H1 (cell line): Measurements from ENCODE around the gene CYP2W1. TPM values are rescaled to one million over a fixed set of nuclear protein-coding genes. Genes with fewer than 3 reads are reported as not detected.

Experiments used
- CTCF ChIA-PET: fragments of 300-600 bp; sonication (Branson Sonifier 250); formaldehyde crosslinking; loops from one replicate; lab custom pipeline; 2021; ENCODE audit not compliant: partially characterized antibody; lab: Charles Lee
- POLR2A ChIA-PET: fragments of 300-600 bp; sonication (Branson Sonifier 250); formaldehyde crosslinking; loops from one replicate; lab custom pipeline; 2021; ENCODE audit warnings: inconsistent platforms; ENCODE audit not compliant: partially characterized antibody; lab: Charles Lee
- DNase-seq, 2 experiments: peaks; one replicate each; pipeline versions ENCODE4 v3.0.0 to v3.0.0-alpha.2; 2010 to 2022; ENCODE audit warnings: low spot score in 2 of 2, low read depth in 1 of 2, mixed read lengths in 1 of 2
- FAIRE-seq: peaks from 2 replicates; lab custom pipeline; 2011; peaks lifted over from hg19 to GRCh38; lab: Jason Lieb, UNC
- H2AFZ ChIP-seq: 2 replicates; pipeline ENCODE4 v1.8.1; 2012; ENCODE audit warnings: low read length, inconsistent platforms
- H2AK5ac ChIP-seq: 2 replicates; pipeline ENCODE4 v1.6.1; 2013; ENCODE audit warnings: low read depth, low read length
- H2BK120ac ChIP-seq: replicated peaks from 2 replicates; pipeline ENCODE3; 2013; ENCODE audit warnings: low read depth, low read length, inconsistent platforms
- H2BK12ac ChIP-seq: 2 replicates; pipeline ENCODE4 v1.6.1; 2013; ENCODE audit warnings: low read depth, low read length
- H2BK15ac ChIP-seq: 2 replicates; pipeline ENCODE4 v1.6.1; 2013; ENCODE audit warnings: low read length
- H2BK20ac ChIP-seq: 2 replicates; pipeline ENCODE4 v1.6.1; 2013; ENCODE audit warnings: low read length
- H2BK5ac ChIP-seq: 2 replicates; pipeline ENCODE4 v1.6.1; 2013; ENCODE audit warnings: low read depth, low read length
- H3K14ac ChIP-seq: 2 replicates; pipeline ENCODE4 v1.6.1; 2013; ENCODE audit warnings: inconsistent platforms; ENCODE audit not compliant: insufficient read length
- H3K18ac ChIP-seq: 2 replicates; pipeline ENCODE4 v1.6.1; 2013; ENCODE audit warnings: low read length; ENCODE audit errors: extremely low read depth
- H3K23ac ChIP-seq: 2 replicates; pipeline ENCODE4 v1.6.1; 2013; ENCODE audit warnings: inconsistent platforms; ENCODE audit not compliant: insufficient read length
- H3K23me2 ChIP-seq: 2 replicates; pipeline ENCODE4 v1.6.1; 2013; ENCODE audit warnings: low read depth, low read length
- H3K27ac ChIP-seq: 2 replicates; pipeline ENCODE4 v1.6.1; 2011; ENCODE audit warnings: low read depth, low read length, inconsistent platforms
- H3K27me3 ChIP-seq, 4 experiments: replicated peaks in 1 of 4; 1 replicate in 1 of 4; 2 replicates in 3 of 4; pipeline versions ENCODE4 v1.6.1 to v1.8.1; 2011 to 2013; ENCODE audit warnings: low read length in 3 of 4, mild to moderate bottlenecking in 3 of 4, inconsistent platforms in 2 of 4, mixed read lengths in 2 of 4, moderate library complexity in 1 of 4; ENCODE audit not compliant: control insufficient read depth in 3 of 4, insufficient read depth in 3 of 4; ENCODE audit errors: extremely low read depth in 1 of 4
- H3K36me3 ChIP-seq, 4 experiments: 2 replicates each; pipeline versions ENCODE4 v1.6.1 to v1.8.1; 2011 to 2013; ENCODE audit warnings: mild to moderate bottlenecking in 4 of 4, low read length in 3 of 4, moderate library complexity in 2 of 4, control low read depth in 1 of 4, inconsistent platforms in 1 of 4; ENCODE audit not compliant: insufficient read depth in 4 of 4, control insufficient read depth in 2 of 4
- H3K4ac ChIP-seq: replicated peaks from 2 replicates; pipeline ENCODE3; 2013; ENCODE audit warnings: low read length, low read depth, mixed read lengths, inconsistent platforms; ENCODE audit not compliant: insufficient read length
- H3K4me1 ChIP-seq, 4 experiments: replicated peaks in 1 of 4; 1 replicate in 1 of 4; 2 replicates in 3 of 4; pipeline versions ENCODE4 v1.6.1 to v1.8.1; 2011 to 2013; ENCODE audit warnings: low read length in 3 of 4, inconsistent platforms in 2 of 4, mixed read lengths in 1 of 4; ENCODE audit not compliant: insufficient read depth in 4 of 4, control insufficient read depth in 3 of 4
- H3K4me2 ChIP-seq, 2 experiments: 2 replicates each; pipeline versions ENCODE4 v1.6.1 to v1.8.1; 2011 to 2013; ENCODE audit warnings: low read depth in 2 of 2, low read length in 2 of 2, control low read depth in 1 of 2, inconsistent platforms in 1 of 2, mild to moderate bottlenecking in 1 of 2; ENCODE audit not compliant: insufficient read depth in 1 of 2
- H3K4me3 ChIP-seq, 4 experiments: fragments of 200-600, 300-600 bp in 1 of 4; sonication (generic), shearing (Covaris generic), sonication (Bioruptor Twin) in 1 of 4; 2 replicates each; pipeline versions ENCODE4 v1.5.1 to v1.8.1; 2011 to 2016; ENCODE audit warnings: low read length in 4 of 4, low read depth in 3 of 4, control low read depth in 2 of 4, inconsistent platforms in 2 of 4, mild to moderate bottlenecking in 2 of 4, mixed read lengths in 1 of 4, moderate library complexity in 1 of 4; ENCODE audit not compliant: insufficient read depth in 2 of 4; ENCODE audit errors: extremely low read depth in 1 of 4
- H3K56ac ChIP-seq: replicated peaks from 2 replicates; pipeline ENCODE3; 2013; ENCODE audit warnings: low read depth, mild to moderate bottlenecking, mixed read lengths, low read length, inconsistent platforms; ENCODE audit not compliant: insufficient read length
- H3K79me1 ChIP-seq: 2 replicates; pipeline ENCODE4 v1.6.1; 2013; ENCODE audit warnings: low read depth, low read length, control low read depth
- H3K79me2 ChIP-seq, 2 experiments: 2 replicates each; pipeline versions ENCODE4 v1.6.1 to v1.8.1; 2012 to 2013; ENCODE audit warnings: low read length in 2 of 2, mild to moderate bottlenecking in 2 of 2, inconsistent platforms in 1 of 2; ENCODE audit not compliant: insufficient read depth in 2 of 2, control insufficient read depth in 1 of 2
- H3K9ac ChIP-seq, 4 experiments: replicated peaks in 1 of 4; 1 replicate in 1 of 4; 2 replicates in 3 of 4; pipeline versions ENCODE4 v1.6.1 to v1.8.1; 2011 to 2013; ENCODE audit warnings: low read depth in 3 of 4, low read length in 3 of 4, control low read depth in 2 of 4, mild to moderate bottlenecking in 2 of 4, moderate library complexity in 2 of 4, inconsistent platforms in 1 of 4; ENCODE audit errors: extremely low read depth in 1 of 4
- H3K9me3 ChIP-seq, 2 experiments: 2 replicates each; pipeline versions ENCODE4 v1.6.1 to v1.8.1; 2012 to 2013; ENCODE audit warnings: mild to moderate bottlenecking in 2 of 2, moderate library complexity in 2 of 2, control low read depth in 1 of 2, inconsistent platforms in 1 of 2, low read depth in 1 of 2, low read length in 1 of 2, mixed read lengths in 1 of 2; ENCODE audit not compliant: insufficient read depth in 2 of 2
- H4K20me1 ChIP-seq, 2 experiments: replicated peaks in 1 of 2; 2 replicates each; pipeline versions ENCODE3 to v1.8.1; 2011 to 2013; ENCODE audit warnings: inconsistent platforms in 2 of 2, low read length in 2 of 2, mild to moderate bottlenecking in 1 of 2; ENCODE audit not compliant: insufficient read depth in 2 of 2, control insufficient read depth in 1 of 2
- H4K5ac ChIP-seq: 2 replicates; pipeline ENCODE4 v1.6.1; 2013; ENCODE audit warnings: low read length, low read depth, mixed read lengths, inconsistent platforms; ENCODE audit not compliant: insufficient read length
- H4K8ac ChIP-seq: 2 replicates; pipeline ENCODE4 v1.8.0; 2013; ENCODE audit warnings: mild to moderate bottlenecking, moderate library complexity, low read length, inconsistent platforms; ENCODE audit not compliant: insufficient read depth; ENCODE audit errors: extremely low read depth
- H4K91ac ChIP-seq: replicated peaks from 2 replicates; pipeline ENCODE3; 2013; ENCODE audit warnings: low read length, mixed read lengths, inconsistent platforms; ENCODE audit not compliant: insufficient read length
- CTBP2 ChIP-seq: IDR thresholded peaks from 2 replicates; pipeline ENCODE4 v1.7.0; 2011; ENCODE audit warnings: borderline replicate concordance, mild to moderate bottlenecking, moderate library complexity, mixed read lengths, low read length; ENCODE audit not compliant: insufficient read depth, insufficient read length
- EZH2 ChIP-seq: fragments of 200-600 bp; sonication (generic); IDR thresholded peaks from 2 replicates; pipeline ENCODE4 v1.7.1; 2012; ENCODE audit warnings: low read depth, mild to moderate bottlenecking, moderate library complexity, low read length, inconsistent platforms; ENCODE audit not compliant: severe bottlenecking
- FOSL1 ChIP-seq: IDR thresholded peaks from 2 replicates; pipeline ENCODE4 v1.6.1; 2011; ENCODE audit warnings: mild to moderate bottlenecking, low read depth, low read length, moderate library complexity; ENCODE audit not compliant: insufficient read depth
- RAD21 ChIP-seq, 2 experiments: IDR thresholded peaks in 1 of 2; conservative IDR thresholded peaks in 1 of 2; 2 replicates each; pipeline ENCODE4 v1.6.1; 2011; ENCODE audit warnings: low read depth in 2 of 2, low read length in 2 of 2, improper control_type of control experiment in 1 of 2, inconsistent platforms in 1 of 2, mild to moderate bottlenecking in 1 of 2, moderate library complexity in 1 of 2
- RXRA ChIP-seq: IDR thresholded peaks from 2 replicates; pipeline ENCODE4 v1.6.1; 2011; ENCODE audit warnings: low read depth, mild to moderate bottlenecking, low read length, moderate library complexity; ENCODE audit not compliant: insufficient read depth
- SIX5 ChIP-seq: IDR thresholded peaks from 2 replicates; pipeline ENCODE4 v1.6.1; 2011; ENCODE audit warnings: mild to moderate bottlenecking, low read depth, low read length
- WGBS, 2 experiments: shearing (Covaris generic) in 1 of 2; methylation state at CpG; one replicate each; pipeline versions ENCODE4 v1.1.6 to v1.1.7; 2013 to 2015; ENCODE audit warnings: low lambda C conversion rate in 2 of 2, mixed read lengths in 2 of 2, inconsistent platforms in 1 of 2, low coverage in 1 of 2, missing lambda C conversion rate in 1 of 2; ENCODE audit not compliant: insufficient replicate concordance in 2 of 2, insufficient coverage in 1 of 2, insufficient read length in 1 of 2; ENCODE audit errors: extremely low coverage in 1 of 2, missing lambda C conversion rate in 1 of 2; 5-methylcytosine and 5-hydroxymethylcytosine counted together
- polyA plus RNA-seq, 7 experiments: library from polyadenylated mRNA; depleted of rRNA in 3 of 7; stranded (reverse) in 5 of 7; unstranded in 2 of 7; fragments of >200 nt in 5 of 7; fragments of 200-250 nt in 2 of 7; gene quantifications; 1 replicate in 5 of 7; 2 replicates in 1 of 7; 4 replicates in 1 of 7; pipeline versions ENCODE4 v1.2.1 to v1.2.3, GENCODE V29; 2011 to 2013; ENCODE audit warnings: missing spikeins in 2 of 7, mixed read lengths in 2 of 7
- total RNA-seq: library from RNA; stranded (reverse); fragmentation: NEBNext Ultra II Directional; extraction: Animal tissue kit (Norgen Biotek cat#: 25700); gene quantifications from 2 replicates; pipeline ENCODE4 v1.2.1, GENCODE V29; 2021
- TF ChIP-seq, protein P1 (sequence below): IDR thresholded peaks from 2 replicates; pipeline ENCODE4 v1.6.1; 2011; ENCODE audit warnings: low read length, improper control_type of control experiment

CYP2W1 gene
- total and polyA plus RNA-seq, 2 of the 8 experiments (the other 6 are each of a cell fraction or from before 2014, with no cell fraction given): not detected

DNA sequence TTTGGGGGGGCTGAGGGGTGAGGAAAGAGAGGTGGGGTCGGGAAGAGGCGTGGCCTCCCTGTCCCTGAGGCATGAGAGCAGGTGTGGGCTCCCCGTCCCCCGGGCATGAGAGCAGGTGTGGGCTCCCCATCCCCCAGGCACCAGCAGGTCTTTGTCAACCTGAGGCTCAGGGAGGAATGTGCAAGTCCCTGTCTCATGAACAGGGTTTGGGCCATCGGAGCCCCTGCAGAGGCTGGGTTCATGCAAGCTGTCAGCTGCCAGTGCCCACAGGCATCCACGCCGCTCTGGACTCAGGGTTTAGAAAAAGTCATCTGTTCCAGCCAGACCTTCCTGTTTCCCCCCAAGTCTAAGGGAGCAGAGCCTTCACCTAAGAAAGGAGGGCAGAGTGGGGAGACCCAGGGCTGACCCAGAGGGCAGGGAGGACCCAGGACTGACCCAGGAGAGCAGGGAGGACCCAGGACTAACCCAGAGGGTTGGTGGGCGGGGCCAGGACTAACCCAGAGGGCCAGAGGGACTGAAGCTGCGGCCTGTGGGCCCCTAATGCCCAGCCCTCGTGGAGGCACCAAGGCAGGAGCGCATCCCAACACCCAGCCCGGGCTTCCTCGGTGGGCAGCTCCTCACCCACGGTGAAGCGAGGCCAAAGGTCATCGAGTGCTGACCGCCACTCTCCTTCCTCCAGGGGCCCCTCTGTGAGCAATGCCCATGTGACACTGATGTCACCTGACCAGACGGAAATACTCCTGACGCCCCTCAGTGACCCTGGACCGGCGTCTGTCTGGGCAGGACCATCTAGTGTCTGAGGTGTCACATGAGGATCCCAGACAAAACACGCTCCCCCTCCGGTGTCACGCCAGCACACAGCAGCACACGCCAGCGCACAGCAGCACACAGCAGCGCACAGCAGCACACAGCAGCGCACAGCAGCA, 32.5 kb downstream of the CYP2W1 start:
- H3K56ac ChIP-seq: no peak overlapping the region
- POLR2A ChIA-PET: no interaction called here

More for the DNA sequence above, 32.5 kb downstream of the CYP2W1 start:
- H3K9me3 ChIP-seq: peaks cover 0 to 8% of the 10 kb centered on the region in 2 experiments; a peak in 1 of 4 replicates
- 88% methylated on average over 26 of the region's 28 CpGs; no CpG with 5 or more reads in 1 of the 2 experiments for WGBS, 2 experiments
- H2BK120ac ChIP-seq: no peak overlapping the region
- H2BK20ac ChIP-seq: no peak overlapping the region
- H4K91ac ChIP-seq: no peak overlapping the region
- no peak overlapping the region for H2BK12ac ChIP-seq
- no peak overlapping the region for H4K5ac ChIP-seq
- no peak overlapping the region; a peak in 2 of 7 replicates for H3K9ac ChIP-seq
- H3K79me2 ChIP-seq: peaks cover 0 to 3% of the 10 kb centered on the region in 2 experiments; a peak in 1 of 4 replicates
- H3K27ac ChIP-seq: no peak overlapping the region
- peak overlapping the region; percentile 1 for H4K8ac ChIP-seq
- no peak overlapping the region for H3K4ac ChIP-seq
- DNase-seq (no peak), FAIRE-seq (no peak)
- H3K27me3 ChIP-seq: no peaks in the 10 kb centered on the region
- H3K14ac ChIP-seq: no peak overlapping the region
- no peaks in the 10 kb centered on the region for H3K4me1 ChIP-seq
- no peak overlapping the region for H3K23ac ChIP-seq
- no peaks in the 10 kb centered on the region for H3K36me3 ChIP-seq
- peaks cover 6% of the 10 kb centered on the region for H3K79me1 ChIP-seq
- CTCF ChIA-PET: interaction anchor here (0.6 kb wide), 1 partner anchor 119 kb away, joined by 5 read pairs; no protein-coding TSS in a partner anchor
- H3K23me2 ChIP-seq: peaks cover 8% of the 10 kb centered on the region; the same call in 1 of the 2 replicates
- H2BK15ac ChIP-seq: no peak overlapping the region
- no peak overlapping the region for H2AK5ac ChIP-seq
- H3K4me2 ChIP-seq: no peak overlapping the region
- H3K4me3 ChIP-seq: no peak overlapping the region
- H2BK5ac ChIP-seq: no peak overlapping the region
- H3K18ac ChIP-seq: no peak overlapping the region
- no peak overlapping the region for H2AFZ ChIP-seq
- peaks cover 1 to 9% of the 10 kb centered on the region in 2 experiments for H4K20me1 ChIP-seq
- TF ChIP-seq RXRA: no peak
- TF ChIP-seq RAD21 (IDR thresholded peaks at IDR 0.05 in 1 of 2, conservative IDR thresholded peaks at IDR 0.05 in 1 of 2; ENCODE audit: low read depth in 2 of 2, low read length in 2 of 2): no peak
- TF ChIP-seq CTBP2: no peak
- no peak for TF ChIP-seq FOSL1
- TF ChIP-seq SIX5: no peak
- TF ChIP-seq EZH2: no peak
- TF ChIP-seq, protein P1, sequence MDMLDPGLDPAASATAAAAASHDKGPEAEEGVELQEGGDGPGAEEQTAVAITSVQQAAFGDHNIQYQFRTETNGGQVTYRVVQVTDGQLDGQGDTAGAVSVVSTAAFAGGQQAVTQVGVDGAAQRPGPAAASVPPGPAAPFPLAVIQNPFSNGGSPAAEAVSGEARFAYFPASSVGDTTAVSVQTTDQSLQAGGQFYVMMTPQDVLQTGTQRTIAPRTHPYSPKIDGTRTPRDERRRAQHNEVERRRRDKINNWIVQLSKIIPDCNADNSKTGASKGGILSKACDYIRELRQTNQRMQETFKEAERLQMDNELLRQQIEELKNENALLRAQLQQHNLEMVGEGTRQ: peak; percentile 69
